HG02798 (cell line): ENCODE results near the gene RING1.
A peak's percentile ranks its signal among the peaks of the same experiment; 100 is the strongest.
"Not testable (repeated sequence)": the region's sequence is repeated elsewhere in the genome, so short reads cannot be mapped to it uniquely, and the experiment has no call there.

Experiments used
- ATAC-seq: cut with Tn5 transposase; IDR thresholded peaks from one replicate; pipeline ENCODE4 v1.9.1; 2021; ENCODE audit warnings: mild to moderate bottlenecking; ENCODE audit not compliant: unreplicated experiment, poor library complexity

RING1 gene

GRCh38 chr6:33204415-33205190, 3.7 kb upstream of the RING1 start, which contains the start of gene HSD17B8:
Gene HSD17B8 (plus strand): TSS chr6:33204655. CDS start chr6:33204669, 14 bp downstream.
- ATAC-seq: peak; percentile 57

- ATAC-seq: no peak
These were observed 2.9 kb upstream of the RING1 start for GRCh38 chr6:33205191-33206026.

DNA sequence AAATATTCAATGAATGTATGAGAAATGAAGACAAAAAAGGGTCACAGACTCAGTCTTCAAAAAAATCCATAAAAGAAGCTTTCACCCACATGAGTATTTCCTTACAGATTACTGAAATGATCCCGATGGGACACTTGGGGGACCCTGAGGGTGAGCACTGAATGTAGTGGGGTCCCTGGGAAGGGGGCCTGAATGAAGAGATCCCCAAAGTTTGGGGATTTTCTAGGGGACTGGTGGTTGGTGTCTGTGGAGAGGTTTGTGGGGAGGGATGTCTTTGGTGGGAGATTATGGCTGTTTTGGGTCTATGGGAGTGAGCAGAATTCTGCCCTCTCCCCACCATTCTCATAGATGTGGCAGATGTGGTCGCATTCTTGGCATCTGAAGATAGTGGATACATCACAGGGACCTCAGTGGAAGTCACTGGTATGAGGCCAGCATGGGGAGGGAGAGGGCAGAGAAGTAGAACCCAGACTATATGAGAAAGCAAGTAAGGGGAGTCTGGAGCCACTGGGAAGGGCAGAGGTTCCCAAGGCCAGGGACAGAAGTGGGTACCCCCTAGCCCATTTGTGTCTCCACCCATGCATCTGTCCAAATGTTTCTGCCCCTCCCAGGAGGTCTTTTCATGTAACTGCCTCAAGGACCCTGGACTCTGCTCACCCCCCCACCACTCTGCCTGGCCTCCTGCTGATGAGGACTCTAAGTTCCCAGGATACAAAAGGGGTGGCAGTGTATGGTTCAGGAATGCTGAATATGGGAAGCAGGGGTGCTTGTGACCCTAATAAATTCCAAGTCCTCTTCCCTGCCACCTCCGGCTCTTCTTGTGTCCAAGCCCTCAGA, 2.1 kb upstream of the RING1 start:
- ATAC-seq: no peak

DNA sequence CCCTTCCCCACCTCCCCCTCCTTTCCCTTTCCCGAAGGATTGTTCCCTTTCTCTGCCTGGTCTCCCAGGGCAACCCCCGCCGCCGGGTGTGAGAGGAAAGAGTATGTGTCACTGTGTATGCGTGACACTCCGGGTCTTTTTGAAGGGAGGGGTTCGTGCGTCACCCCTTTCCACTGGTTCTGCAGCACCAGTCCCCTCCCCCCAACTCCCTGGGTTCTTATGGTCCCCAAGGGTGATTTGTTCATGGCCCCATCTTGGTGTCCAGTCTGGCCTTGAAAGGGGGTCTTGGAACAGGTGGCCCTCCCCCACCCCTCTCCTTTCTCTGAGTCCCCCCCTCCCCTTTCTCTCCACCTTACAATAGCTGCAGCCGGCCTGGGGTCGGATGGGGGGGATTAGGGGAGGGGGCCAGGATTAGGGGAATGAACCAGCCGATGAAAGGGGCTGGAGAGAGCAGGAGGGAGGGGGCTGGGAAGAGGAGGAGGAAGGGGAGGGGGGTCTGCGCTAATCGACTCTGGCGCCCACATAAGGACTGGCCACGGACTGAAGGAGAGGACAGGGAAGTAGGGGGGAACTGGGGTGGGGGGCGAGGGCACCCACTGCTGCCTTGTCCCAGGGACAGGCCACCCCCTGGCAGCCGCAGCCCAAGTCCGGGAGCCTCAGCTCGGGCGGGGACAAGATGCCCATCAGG, 1.3 kb upstream of the RING1 start:
- no peak for ATAC-seq

DNA sequence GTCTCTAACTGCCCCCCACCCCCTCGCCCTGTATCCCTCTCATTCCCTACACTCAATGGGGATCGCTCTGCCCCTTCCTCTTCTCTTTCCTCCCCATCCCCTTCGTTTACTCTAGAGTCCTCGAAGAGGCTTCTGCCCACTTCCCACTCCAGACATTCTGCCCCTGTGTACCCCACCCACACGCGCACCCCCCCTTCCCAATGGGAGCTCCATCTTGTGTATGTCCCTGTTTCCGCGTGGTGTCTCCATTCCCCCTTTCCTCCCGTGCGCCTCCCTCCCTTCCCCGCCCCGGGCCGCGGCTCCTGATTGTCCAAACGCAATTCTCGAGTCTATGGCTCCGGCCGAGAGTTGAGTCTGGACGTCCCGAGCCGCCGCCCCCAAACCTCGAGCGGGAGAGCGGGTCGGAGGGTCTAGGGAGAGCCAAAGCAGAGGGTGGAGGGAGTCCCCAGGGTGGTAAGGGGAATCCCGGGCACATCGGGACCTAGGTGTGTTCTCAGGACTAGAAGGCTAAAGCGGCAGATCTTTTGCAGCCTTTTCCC, 679 bp upstream of the RING1 start:
- ATAC-seq: no peak

GRCh38 chr6:33209856-33210255, 1.6 kb downstream of the RING1 start:
- ATAC-seq: no peak

DNA sequence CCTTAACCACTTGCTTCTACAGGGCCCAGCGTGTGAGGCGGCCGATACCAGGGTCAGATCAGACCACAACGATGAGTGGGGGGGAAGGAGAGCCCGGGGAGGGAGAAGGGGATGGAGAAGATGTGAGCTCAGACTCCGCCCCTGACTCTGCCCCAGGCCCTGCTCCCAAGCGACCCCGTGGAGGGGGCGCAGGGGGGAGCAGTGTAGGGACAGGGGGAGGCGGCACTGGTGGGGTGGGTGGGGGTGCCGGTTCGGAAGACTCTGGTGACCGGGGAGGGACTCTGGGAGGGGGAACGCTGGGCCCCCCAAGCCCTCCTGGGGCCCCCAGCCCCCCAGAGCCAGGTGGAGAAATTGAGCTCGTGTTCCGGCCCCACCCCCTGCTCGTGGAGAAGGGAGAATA, 2.8 kb downstream of the RING1 start:
- no peak for ATAC-seq

DNA sequence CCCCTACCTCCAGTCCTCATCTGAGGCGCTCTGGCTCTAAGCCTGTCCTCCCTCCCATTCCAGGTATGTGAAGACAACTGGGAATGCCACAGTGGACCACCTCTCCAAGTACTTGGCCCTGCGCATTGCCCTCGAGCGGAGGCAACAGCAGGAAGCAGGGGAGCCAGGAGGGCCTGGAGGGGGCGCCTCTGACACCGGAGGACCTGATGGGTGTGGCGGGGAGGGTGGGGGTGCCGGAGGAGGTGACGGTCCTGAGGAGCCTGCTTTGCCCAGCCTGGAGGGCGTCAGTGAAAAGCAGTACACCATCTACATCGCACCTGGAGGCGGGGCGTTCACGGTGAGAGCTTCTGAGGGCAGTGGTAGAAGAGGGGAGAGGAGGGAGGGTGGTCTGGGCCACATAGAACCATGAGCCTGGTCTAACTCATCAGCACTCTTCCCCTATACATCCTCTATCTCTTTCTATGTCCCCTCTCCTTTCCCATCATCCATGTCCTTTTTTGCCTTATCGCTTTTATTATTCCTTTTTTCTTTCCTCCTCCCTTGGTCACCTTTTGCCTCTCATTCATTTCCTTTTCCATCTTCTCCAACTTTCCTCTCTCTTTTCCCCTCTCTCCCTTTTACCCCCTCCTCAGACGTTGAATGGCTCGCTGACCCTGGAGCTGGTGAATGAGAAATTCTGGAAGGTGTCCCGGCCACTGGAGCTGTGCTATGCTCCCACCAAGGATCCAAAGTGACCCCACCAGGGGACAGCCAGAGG, 3.5 kb downstream of the RING1 start:
- no peak for ATAC-seq

DNA sequence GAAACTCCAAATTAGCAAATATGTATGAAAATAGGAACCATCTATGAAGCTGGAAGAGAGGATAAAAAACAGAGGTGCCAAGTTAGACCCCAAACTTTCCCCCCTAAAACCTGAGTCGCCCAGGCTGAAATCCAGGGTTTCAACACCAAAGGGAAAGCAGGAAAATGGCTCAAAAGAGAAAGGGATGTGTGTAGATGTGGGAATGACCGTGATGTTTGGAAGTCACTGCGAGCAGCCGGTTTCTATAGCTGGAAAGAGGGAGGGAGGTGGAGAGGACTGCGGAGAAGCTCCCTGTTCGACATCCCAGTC, 4.5 kb downstream of the RING1 start:
- no peak for ATAC-seq

- ATAC-seq: no peak
These were observed 5.1 kb downstream of the RING1 start for GRCh38 chr6:33213166-33213988.

DNA sequence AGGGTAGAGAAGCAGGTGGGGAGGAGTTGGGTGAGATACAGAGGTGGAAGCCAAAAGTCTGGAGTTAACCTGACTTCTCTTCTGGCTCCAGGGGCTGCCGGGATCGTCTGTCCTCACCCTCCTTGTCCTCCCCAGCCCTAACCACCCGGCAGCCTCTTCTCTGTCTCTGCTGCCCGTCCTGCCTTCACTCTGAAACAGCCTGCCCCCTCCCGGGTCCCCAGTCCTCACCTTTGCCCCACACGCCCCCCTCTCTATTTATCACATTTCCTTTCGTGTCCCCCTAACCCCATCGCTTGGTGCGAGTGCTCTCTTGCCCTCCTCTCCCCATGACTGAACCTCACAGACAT, 5.7 kb downstream of the RING1 start:
- no peak for ATAC-seq

DNA sequence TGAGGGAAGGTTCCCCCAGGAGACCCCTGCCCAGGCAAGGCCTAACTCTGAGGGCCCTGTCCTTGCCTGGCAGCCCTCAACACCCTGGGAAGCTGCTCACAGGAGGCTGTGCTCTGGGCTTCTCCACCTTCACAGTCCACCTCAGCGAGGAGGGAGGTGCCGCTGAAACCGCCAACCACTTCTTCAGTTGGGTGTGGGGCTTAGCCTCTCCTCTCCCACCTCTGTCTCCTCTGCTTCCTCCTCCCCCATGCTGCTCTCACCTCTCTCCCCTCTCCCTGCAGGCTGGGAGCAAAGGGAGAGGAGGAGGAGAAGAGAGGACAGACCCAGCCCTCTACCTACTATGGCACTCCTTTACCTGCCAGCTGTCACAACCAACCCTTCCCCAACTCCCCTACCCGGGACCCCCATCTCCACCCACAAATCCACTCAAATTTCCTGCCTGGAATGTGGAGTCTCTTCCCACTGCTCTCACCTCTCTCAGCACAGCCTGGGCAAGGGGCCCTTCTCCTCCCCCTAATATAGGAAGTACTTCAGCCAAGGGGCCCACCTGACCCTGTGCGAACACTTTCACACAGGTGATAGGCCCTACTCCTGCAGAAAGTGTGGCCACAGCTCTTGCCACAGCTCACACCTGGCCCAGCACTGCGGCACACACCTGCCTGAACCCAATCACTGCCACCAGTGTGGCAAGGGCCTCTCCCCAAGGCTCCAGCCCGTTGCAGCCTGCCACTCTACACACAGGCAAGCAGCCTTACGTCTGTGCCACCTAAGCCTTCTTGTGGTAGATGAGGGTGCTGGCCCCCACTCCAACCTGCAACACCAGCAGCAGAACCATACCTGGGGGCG, 7.2 kb downstream of the RING1 start:
- ATAC-seq: no peak

DNA sequence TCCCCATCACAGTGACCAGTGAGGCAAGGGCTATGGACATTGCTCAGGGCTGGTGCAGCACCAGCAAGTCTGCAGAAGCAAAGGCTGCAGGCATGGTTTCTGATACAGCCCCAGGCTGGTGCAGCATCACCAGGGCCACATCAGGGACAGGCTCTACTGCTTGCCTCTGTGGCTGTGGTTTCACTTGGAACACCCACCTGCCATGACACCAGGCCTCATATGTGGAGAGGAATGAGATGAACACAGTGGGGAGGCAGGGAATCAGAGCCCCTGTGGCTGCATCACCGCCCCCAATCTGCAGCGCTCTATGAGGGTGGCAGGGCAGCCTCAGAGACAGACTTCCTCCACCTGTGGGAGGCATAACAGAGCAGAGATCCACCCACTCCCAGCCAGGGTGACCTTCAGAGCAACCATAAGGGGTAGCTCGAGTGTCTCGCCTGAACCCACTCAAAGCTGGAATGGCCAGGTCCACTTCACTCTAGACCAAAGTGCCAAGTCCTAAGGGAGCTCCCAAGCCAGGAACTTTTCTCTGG, 7.9 kb downstream of the RING1 start:
- no peak for ATAC-seq

DNA sequence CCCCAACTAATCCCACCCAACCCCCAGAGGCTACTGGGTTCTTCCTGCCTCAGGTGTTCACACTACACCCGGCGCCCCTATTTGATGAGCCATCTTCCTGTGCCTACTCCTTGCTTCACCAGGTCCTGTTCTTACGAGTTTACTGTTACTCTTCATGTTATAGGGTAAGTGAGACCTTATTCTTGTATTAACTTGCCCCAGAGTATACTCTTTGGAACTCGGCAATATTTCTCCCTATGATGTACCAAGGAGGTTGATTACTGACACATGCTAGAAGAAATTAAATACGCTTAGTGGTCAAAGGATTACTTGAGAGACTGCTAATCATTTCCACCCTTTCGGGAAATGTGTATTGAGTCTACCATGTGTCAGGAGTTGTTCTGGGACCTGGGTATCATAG, 8.9 kb downstream of the RING1 start:
- ATAC-seq: no peak

DNA sequence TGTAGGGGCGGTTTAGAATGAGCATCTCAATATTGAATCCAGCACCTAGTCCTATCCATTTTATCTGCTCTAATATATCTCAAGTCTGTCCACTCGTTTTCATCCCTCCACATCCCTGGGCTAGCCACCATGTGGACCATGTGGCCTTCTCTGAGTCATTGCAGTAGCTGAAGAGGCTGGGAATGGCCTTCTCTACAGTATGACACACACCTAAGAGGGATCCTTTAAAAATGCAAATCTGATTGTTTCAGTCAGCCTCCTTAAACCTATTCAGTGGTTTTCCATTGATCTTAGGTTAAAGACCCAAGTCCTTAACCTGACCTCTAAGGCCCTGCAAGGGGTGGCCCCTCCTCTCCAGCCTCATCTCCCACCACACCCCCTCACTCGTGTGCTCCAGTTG, 9.4 kb downstream of the RING1 start:
- no peak for ATAC-seq

DNA sequence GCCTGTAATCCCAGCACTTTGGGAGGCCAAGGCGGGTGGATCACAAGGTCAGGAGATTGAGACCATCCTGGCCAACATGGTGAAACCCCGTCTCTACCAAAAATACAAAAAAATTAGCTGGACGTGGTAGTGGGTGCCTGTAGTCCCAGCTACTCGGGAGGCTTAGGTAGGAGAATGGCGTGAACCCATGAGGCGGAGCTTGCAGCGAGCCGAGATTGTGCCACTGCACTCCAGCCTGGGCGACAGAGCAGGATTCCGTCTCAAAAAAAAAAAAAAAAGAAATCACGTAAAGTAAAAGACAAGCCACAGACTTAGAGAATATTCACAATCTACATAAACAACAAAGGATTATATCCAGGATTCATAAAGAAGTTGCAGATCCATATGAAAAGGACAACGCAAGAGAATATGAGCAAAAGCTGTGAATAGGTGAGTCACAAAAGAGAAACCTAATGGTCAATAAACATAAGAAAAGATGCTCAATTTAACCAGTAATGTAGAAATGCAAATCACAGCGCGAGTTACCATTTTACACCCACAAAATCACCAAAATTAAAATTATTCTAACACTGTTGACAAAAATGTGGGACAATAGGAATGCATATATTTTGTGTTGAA, 18.3 kb downstream of the RING1 start:
- ATAC-seq: not testable (repeated sequence)

DNA sequence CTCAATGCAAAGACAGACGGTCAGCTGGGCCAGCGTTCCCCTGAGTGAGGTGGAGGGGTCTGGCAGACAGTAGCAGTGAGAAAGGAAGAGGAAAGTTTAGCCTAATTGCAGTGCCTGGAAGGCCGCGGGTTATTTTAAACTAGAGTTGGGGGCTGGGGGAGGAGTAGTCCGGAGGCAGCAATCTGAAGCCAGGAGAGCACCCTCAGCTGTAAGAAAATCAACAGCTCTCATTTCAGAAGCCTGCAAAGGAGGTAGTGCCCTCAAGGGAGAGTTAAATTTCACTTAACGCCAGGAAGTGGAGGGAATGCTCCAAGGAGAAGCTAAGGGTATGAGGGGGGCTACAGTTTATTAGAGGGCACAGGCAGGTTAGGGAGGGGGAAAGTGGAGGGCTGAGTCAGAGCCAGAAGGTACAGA, 26.9 kb downstream of the RING1 start:
- no peak for ATAC-seq
